Duodenal mucosa (tissue), 2 donors: ENCODE measurements around the gene SPATA31E1.
"Not testable (repeated sequence)": the region's sequence is repeated elsewhere in the genome, so short reads cannot be mapped to it uniquely, and the experiment has no call there.

ENCODE experiments used
- H3K27ac ChIP-seq: one replicate; pipeline ENCODE4 v1.7.0; 2013; ENCODE audit warnings: low read depth, low read length
- H3K27me3 ChIP-seq, 2 donors: one replicate each; pipeline ENCODE4 v1.7.0; 2013; ENCODE audit warnings: low read length in 2 of 2, control low read depth in 1 of 2; ENCODE audit not compliant: insufficient read depth in 2 of 2, control insufficient read depth in 1 of 2
- H3K36me3 ChIP-seq, 2 donors: one replicate each; pipeline ENCODE4 v1.7.0; 2013; ENCODE audit warnings: low read length in 2 of 2, control low read depth in 1 of 2; ENCODE audit not compliant: insufficient read depth in 2 of 2, control insufficient read depth in 1 of 2
- H3K4me1 ChIP-seq, 2 donors: one replicate each; pipeline ENCODE4 v1.7.0; 2013; ENCODE audit warnings: low read length in 2 of 2, control low read depth in 1 of 2; ENCODE audit not compliant: insufficient read depth in 2 of 2, control insufficient read depth in 1 of 2
- H3K4me3 ChIP-seq, 2 donors: one replicate each; pipeline ENCODE4 v1.7.0; 2013; ENCODE audit warnings: low read length in 2 of 2, low read depth in 1 of 2
- H3K9ac ChIP-seq, 2 donors: one replicate each; pipeline ENCODE4 v1.7.0; 2013; ENCODE audit warnings: low read length in 2 of 2, low read depth in 1 of 2
- H3K9me3 ChIP-seq, 2 donors: one replicate each; pipeline ENCODE4 v1.7.0; 2013; ENCODE audit warnings: low read length in 2 of 2, control low read depth in 1 of 2; ENCODE audit not compliant: control insufficient read depth in 1 of 2

Gene SPATA31E1

DNA sequence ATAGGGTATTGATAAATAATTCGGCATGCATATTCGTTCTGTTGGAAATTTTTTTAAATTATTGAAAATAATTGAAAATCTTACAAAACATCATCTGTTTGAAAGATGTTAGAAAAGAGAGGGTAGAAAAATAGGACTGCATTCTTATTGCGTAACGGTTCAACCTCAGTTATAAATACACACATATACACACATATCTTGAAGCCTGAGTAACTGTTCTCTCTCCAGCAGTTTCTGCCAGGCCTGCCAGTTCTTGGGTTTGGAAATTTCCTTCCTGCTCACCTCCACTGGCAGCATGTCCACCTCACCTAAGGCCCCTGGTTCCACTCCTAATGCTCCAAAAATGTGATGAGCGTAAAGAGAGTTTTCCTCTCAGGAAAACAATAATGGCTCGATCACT, 9.1 kb downstream of the SPATA31E1 start:
- Histone ChIP-seq H3K4me3 (no peak overlapping the region), H3K27ac (no peak overlapping the region), H3K9ac (no peak overlapping the region), H3K36me3 (peaks cover 4 to 5% of the 10 kb centered on the region in 2 donors), H3K4me1 (peaks cover 3 to 6% of the 10 kb centered on the region in 2 donors), H3K9me3 (no peaks in the 10 kb centered on the region), H3K27me3 (no peaks in the 10 kb centered on the region)

- H3K36me3 ChIP-seq: peaks cover 4 to 5% of the 10 kb centered on the region in 2 donors
- H3K9me3 ChIP-seq: no peaks in the 10 kb centered on the region
- no peak overlapping the region for H3K27ac ChIP-seq
- peaks cover 0 to 3% of the 10 kb centered on the region in 2 donors for H3K4me1 ChIP-seq
- H3K4me3 ChIP-seq: no peak overlapping the region
- no peak overlapping the region for H3K9ac ChIP-seq
- H3K27me3 ChIP-seq: no peaks in the 10 kb centered on the region
Measured at GRCh38 chr9:87892956-87893355, 10.3 kb downstream of the SPATA31E1 start.

DNA sequence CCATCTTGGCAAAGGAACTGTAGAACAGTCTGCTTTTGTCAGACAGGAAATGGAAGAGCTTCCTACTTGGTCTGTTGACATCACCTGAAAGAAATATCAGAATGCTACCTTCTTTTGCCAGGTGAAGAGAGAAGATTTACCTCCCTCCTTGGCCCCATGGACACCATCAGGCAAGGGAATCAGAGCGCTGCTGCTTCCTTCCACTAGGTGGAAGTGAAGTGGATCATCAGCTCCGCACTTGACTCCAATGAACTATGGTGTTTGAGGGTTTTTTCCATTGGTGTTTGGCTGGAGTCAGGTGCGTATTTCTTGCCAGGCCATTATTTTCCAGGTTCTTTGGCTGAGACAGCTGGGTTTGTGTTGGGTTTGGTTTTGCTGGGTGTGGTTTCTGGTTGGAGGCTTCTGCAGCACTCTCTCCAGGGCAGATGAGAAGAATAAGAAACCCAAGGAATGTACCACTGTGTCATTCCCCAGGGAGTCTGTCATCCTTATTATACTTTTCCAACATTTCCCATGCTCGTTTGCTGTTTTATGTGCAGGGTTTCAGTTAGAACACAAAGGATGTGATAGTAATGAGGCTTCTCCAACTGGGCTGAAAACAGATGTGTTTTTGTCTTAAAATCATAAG, 12.4 kb downstream of the SPATA31E1 start:
- Histone ChIP-seq H3K4me3 (no peak overlapping the region), H3K36me3 (peaks cover 4 to 5% of the 10 kb centered on the region in 2 donors), H3K9me3 (no peaks in the 10 kb centered on the region), H3K27me3 (no peaks in the 10 kb centered on the region), H3K27ac (no peak overlapping the region), H3K4me1 (no peaks in the 10 kb centered on the region), H3K9ac (no peak overlapping the region)

DNA sequence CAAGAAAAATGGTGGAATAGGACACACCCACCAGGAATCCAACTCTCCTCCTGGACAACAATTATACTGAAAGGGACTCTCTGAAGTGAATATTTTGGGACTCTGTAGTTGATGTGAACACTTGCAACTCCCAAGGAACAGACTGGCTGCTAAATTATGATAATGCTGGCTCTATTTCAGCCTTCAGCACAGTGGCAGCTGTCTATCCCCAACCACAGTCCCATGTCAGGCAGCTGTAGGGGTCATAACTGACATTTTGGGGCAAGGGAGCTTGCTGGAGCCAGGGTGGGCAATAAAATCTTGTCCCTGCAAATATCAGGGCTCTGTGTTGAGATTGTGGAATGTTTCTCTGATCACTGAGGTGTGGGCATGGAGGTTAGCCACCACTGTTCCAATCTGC, 14.2 kb downstream of the SPATA31E1 start:
- no peak overlapping the region for H3K4me3 ChIP-seq
- H3K27me3 ChIP-seq: no peaks in the 10 kb centered on the region
- H3K9ac ChIP-seq: no peak overlapping the region
- peaks cover 0 to under 1% of the 10 kb centered on the region in 2 donors for H3K9me3 ChIP-seq
- H3K27ac ChIP-seq: no peak overlapping the region
- no peaks in the 10 kb centered on the region for H3K4me1 ChIP-seq
- peaks cover 4 to 5% of the 10 kb centered on the region in 2 donors for H3K36me3 ChIP-seq

DNA sequence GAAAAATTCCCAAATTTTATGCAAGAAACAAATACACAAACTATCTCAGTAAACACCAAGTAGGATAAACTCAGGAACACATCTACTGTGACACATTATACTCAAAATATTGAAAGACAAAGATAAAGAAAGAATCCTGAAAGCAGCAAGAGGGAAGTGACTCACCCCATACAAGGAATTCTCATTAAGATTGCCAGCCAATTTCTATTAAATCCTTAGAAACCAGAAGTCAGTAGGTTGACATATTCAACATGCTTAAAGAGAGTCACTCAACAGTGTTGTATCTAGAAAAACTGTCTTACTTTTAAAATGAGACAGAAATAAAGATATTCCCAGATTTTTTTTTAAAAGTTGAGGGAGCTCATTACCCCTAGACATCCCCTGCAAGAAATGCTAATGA, 15.5 kb downstream of the SPATA31E1 start:
- H3K4me3 ChIP-seq: no peak overlapping the region
- H3K36me3 ChIP-seq: peaks cover 4 to 5% of the 10 kb centered on the region in 2 donors
- H3K9me3 ChIP-seq: peaks cover 0 to 3% of the 10 kb centered on the region in 2 donors
- H3K9ac ChIP-seq: no peak overlapping the region
- no peaks in the 10 kb centered on the region for H3K27me3 ChIP-seq
- no peak overlapping the region for H3K27ac ChIP-seq
- no peaks in the 10 kb centered on the region for H3K4me1 ChIP-seq

- H3K9me3 ChIP-seq, H3K27ac ChIP-seq, H3K4me3 ChIP-seq, H3K9ac ChIP-seq, H3K4me1 ChIP-seq, H3K36me3 ChIP-seq, H3K27me3 ChIP-seq: not testable (repeated sequence)
Measured at GRCh38 chr9:87902371-87902770, 19.7 kb downstream of the SPATA31E1 start.

GRCh38 chr9:87909310-87910041, 26.8 kb downstream of the SPATA31E1 start:
- Histone ChIP-seq H3K9me3 (no peaks in the 10 kb centered on the region), H3K4me3 (peak overlapping the region; percentile 3 to 75), H3K36me3 (no peaks in the 10 kb centered on the region), H3K27ac (no peak overlapping the region), H3K4me1 (no peaks in the 10 kb centered on the region), H3K9ac (peak overlapping the region in 1 of 2 donors; percentile 66), H3K27me3 (no peaks in the 10 kb centered on the region)

DNA sequence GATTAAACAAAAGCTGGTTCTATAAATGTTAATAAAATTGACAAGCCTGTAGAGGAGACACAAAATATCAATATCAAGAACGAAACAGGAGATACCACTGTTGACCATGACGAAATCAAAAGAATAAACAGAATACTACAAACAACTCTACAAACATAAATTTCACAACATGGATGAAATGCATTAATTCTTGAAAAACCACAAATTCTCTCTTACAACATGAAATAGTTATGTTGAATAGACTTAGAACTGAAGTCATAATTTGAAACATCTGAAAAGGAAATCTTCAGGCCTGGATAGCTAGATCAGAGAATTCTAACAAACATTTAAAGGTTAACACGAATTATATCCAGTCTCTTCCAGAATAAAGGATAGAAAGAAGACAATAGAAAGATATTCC, 28.1 kb downstream of the SPATA31E1 start:
- Histone ChIP-seq H3K9ac (no peak overlapping the region), H3K27me3 (no peaks in the 10 kb centered on the region), H3K4me1 (no peaks in the 10 kb centered on the region), H3K36me3 (no peaks in the 10 kb centered on the region), H3K27ac (no peak overlapping the region), H3K9me3 (no peaks in the 10 kb centered on the region), H3K4me3 (no peak overlapping the region)

- H3K27ac ChIP-seq, H3K4me3 ChIP-seq, H3K36me3 ChIP-seq, H3K4me1 ChIP-seq, H3K9ac ChIP-seq, H3K9me3 ChIP-seq, H3K27me3 ChIP-seq: not testable (repeated sequence)
Measured at GRCh38 chr9:87917662-87918061, 35.0 kb downstream of the SPATA31E1 start, which contains the start of gene SPATA31C1. TSS of gene SPATA31C1 (plus strand) at chr9:87917962.

- H3K36me3 ChIP-seq, H3K9me3 ChIP-seq: not testable (repeated sequence)
Measured at GRCh38 chr9:87919013-87919412, 36.3 kb downstream of the SPATA31E1 start.

More at GRCh38 chr9:87919013-87919412, 36.3 kb downstream of the SPATA31E1 start:
- not testable (repeated sequence) for H3K4me3 ChIP-seq, H3K27ac ChIP-seq, H3K9ac ChIP-seq, H3K27me3 ChIP-seq, H3K4me1 ChIP-seq
